ENCODE data around the gene SRPK2.

SRPK2 gene

DNA sequence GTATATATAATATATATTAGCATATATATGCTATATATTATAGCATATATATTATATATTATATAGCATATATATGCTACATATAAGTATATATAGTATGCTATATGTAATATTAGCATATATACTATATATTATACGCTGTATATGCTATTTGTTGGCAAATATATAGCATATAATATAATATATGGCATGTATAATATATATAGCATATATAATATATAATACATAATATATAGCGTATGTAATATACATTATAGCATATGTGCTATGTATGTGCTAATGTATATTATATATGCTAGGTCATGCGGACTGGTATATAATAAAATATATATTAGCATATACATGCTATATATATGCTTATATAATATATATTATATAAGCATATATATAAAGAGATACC is 301.9 kb downstream of the SRPK2 start:
- Histone ChIP-seq H3K4me1 (no peaks in the 10 kb centered on the region), H3K4me3 (no peak overlapping the region), H3K9me3 (no peaks in the 10 kb centered on the region), H3K27me3 (ENCODE audit: low read depth) (no peaks in the 10 kb centered on the region), H3K36me3 (replicated peaks) (peaks cover 58% of the 10 kb centered on the region)
- DNase-seq (ENCODE audit: low spot score in 2 of 2): no peak
- in situ Hi-C loops (cut with MboI; ENCODE audit: low sequenced_read_pairs): no loop called here

DNA sequence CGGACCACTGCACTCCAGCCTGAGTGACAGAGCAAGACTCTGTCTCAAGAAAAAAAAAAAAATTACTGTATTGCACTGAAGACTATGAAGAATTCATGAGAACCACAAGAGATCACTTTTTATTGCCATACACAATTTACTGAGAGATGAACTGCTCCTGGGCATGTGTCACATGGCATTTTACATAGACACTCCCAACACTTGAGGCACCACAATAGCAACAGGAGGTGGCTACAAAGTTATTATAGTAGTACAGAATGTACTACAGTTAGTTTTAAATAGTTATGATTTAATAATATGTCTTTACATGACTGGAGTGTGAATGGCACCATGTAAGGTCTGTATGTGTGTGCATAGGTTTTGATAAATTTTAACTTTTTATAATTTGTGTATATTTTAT is 304.1 kb downstream of the SRPK2 start:
- no peak overlapping the region for H3K4me3 ChIP-seq
- in situ Hi-C loops (cut with MboI; ENCODE audit: low sequenced_read_pairs): no loop called here
- no peaks in the 10 kb centered on the region for H3K4me1 ChIP-seq
- H3K9me3 ChIP-seq: no peaks in the 10 kb centered on the region
- H3K27me3 ChIP-seq (ENCODE audit: low read depth): no peaks in the 10 kb centered on the region
- DNase-seq (ENCODE audit: low spot score in 2 of 2): no peak
- H3K36me3 ChIP-seq (replicated peaks): peaks cover 60% of the 10 kb centered on the region

DNA sequence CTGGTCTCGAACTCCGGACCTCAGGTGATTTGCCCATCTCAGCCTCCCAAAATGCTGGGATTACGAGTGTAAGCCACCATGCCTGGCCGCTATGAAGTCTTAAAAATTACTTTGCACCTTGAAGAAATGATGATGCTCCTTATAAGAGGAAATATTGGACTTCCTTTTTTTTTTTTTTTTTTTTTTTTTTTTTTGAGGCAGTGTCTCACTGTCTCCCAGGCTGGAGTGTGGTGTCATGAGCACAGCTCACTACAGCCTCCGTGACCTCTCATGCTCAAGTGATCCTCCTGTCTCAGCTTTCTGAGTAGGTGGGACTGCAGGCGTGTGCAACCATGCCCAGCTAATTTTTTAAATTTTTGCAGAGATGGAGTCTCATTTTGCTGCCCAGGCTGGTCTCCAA is 309.4 kb downstream of the SRPK2 start:
- no peak for DNase-seq (ENCODE audit: low spot score in 2 of 2)
- Histone ChIP-seq H3K27me3 (ENCODE audit: low read depth) (no peaks in the 10 kb centered on the region), H3K36me3 (replicated peaks) (peaks cover 71% of the 10 kb centered on the region), H3K4me1 (peaks cover 9% of the 10 kb centered on the region), H3K4me3 (no peak overlapping the region), H3K9me3 (no peaks in the 10 kb centered on the region)
- in situ Hi-C loops (cut with MboI; ENCODE audit: low sequenced_read_pairs): no loop called here

DNA sequence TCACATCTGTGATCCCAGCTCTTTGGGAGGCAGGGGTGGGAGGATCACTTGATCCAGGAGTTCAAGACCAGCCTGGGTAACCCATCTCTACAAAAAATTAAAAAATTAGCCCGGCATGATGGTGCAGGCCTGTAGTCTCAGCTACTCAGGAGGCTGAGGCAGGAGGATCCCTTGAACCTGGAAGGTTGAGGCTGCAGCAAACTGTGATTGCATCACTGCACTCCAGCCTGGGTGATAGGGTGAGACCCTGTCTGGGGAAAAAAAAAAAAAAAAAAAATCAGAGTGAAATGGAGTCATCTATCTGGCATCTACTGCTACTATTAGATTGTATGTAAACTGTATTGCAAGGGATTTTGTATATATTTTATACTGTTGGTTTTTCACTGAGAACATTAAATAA is 315.6 kb downstream of the SRPK2 start:
- Histone ChIP-seq H3K9me3 (no peaks in the 10 kb centered on the region), H3K27me3 (ENCODE audit: low read depth) (no peaks in the 10 kb centered on the region), H3K36me3 (replicated peaks) (peaks cover 40% of the 10 kb centered on the region), H3K4me1 (peaks cover 20% of the 10 kb centered on the region), H3K4me3 (no peak overlapping the region)
- DNase-seq (ENCODE audit: low spot score in 2 of 2): no peak
- in situ Hi-C loops (cut with MboI; ENCODE audit: low sequenced_read_pairs): no loop called here

DNA sequence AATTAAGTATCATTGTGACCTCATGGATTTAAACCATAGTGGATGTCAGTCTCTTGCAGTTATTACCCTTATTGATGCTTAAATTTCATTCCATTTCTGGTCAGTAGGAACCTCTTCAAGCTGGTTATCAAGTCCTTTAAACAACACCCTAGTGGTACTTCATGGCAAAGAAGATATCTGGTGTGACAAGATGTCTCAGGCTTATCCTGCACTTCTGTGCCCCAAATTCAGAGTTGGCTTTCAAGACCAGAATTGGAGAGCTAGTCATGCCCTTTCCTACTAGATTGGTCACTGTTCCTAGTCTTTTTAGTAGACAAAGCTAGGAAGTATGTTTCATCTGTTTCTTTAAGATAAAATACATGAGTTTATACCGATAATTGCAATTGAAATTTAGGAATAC is 319.8 kb downstream of the SRPK2 start:
- Histone ChIP-seq H3K27me3 (ENCODE audit: low read depth) (no peaks in the 10 kb centered on the region), H3K4me1 (peaks cover 6% of the 10 kb centered on the region), H3K4me3 (no peak overlapping the region), H3K36me3 (replicated peaks) (peaks cover 29% of the 10 kb centered on the region), H3K9me3 (no peaks in the 10 kb centered on the region)
- in situ Hi-C loops (cut with MboI; ENCODE audit: low sequenced_read_pairs): no loop called here
- DNase-seq (ENCODE audit: low spot score in 2 of 2): no peak

DNA sequence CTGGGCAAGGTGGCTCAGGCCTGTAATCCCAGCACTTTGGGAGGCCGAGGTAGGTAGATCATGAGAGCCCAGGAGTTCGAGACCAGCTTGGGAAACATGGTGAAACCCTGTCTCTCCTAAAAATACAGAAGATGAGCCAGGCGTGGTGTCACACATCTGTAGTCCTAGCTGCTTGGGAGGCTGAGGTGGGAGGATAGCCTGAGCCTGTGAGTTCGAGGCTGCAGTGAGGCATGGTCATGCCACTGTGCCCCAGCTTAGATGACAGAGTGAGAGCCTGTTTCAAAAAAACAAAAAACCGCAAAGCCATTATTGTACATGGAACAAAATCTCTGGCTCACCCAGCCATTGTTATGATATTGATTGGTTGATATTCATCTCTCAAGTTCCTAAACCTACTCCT is 321.0 kb downstream of the SRPK2 start:
- no peaks in the 10 kb centered on the region for H3K9me3 ChIP-seq
- H3K4me3 ChIP-seq: no peak overlapping the region
- peaks cover 33% of the 10 kb centered on the region for H3K36me3 ChIP-seq (replicated peaks)
- no peaks in the 10 kb centered on the region for H3K27me3 ChIP-seq (ENCODE audit: low read depth)
- no peaks in the 10 kb centered on the region for H3K4me1 ChIP-seq
- DNase-seq (ENCODE audit: low spot score in 2 of 2): no peak
- in situ Hi-C loops (cut with MboI; ENCODE audit: low sequenced_read_pairs): no loop called here
